Fibroblast of peridontal ligament (primary cell): Measurements from ENCODE around the gene VTI1A.
"Not testable (repeated sequence)": the region's sequence is repeated elsewhere in the genome, so short reads cannot be mapped to it uniquely, and the experiment has no call there.

Experiments used
- DNase-seq: peaks from one replicate; pipeline ENCODE4 v3.0.0-alpha.2; 2010; ENCODE audit errors: extremely low read depth

Gene VTI1A

GRCh38 chr10:112863461-112863860 lies 416.4 kb downstream of the VTI1A start:
- DNase-seq, result not testable (repeated sequence)
